Immature natural killer cell (primary cell): ENCODE measurements around the gene CDH23. TPM values are rescaled to one million over a fixed set of nuclear protein-coding genes. Genes with fewer than 3 reads are reported as not detected.

Source experiments
- DNase-seq, 3 donors: peaks; one replicate each; pipeline ENCODE4 v3.0.0; 2022; ENCODE audit warnings: mixed read lengths in 1 of 3
- H3K27ac Mint-ChIP-seq, 6 donors: one replicate each; pipeline ENCODE4 v1.8.0; 2020; ENCODE audit warnings: mixed read lengths in 6 of 6, mild to moderate bottlenecking in 5 of 6, inconsistent platforms in 4 of 6, moderate library complexity in 3 of 6
- H3K27me3 Mint-ChIP-seq, 3 donors: one replicate each; pipeline ENCODE4 v1.8.0; 2020 to 2021; ENCODE audit warnings: low read depth in 3 of 3, mild to moderate bottlenecking in 3 of 3, mixed read lengths in 3 of 3, moderate library complexity in 3 of 3, inconsistent platforms in 1 of 3
- H3K36me3 Mint-ChIP-seq, 3 donors: one replicate each; pipeline ENCODE4 v1.8.0; 2020; ENCODE audit warnings: mixed read lengths in 3 of 3, inconsistent platforms in 2 of 3, mild to moderate bottlenecking in 2 of 3
- H3K4me1 Mint-ChIP-seq, 2 donors: one replicate each; pipeline ENCODE4 v1.8.0; 2020; ENCODE audit warnings: inconsistent platforms in 2 of 2, mild to moderate bottlenecking in 2 of 2, mixed read lengths in 2 of 2, moderate library complexity in 1 of 2
- H3K4me3 Mint-ChIP-seq, 5 donors: one replicate each; pipeline ENCODE4 v1.8.0; 2020; ENCODE audit warnings: mild to moderate bottlenecking in 5 of 5, mixed read lengths in 5 of 5, inconsistent platforms in 3 of 5, moderate library complexity in 3 of 5
- H3K9me3 Mint-ChIP-seq, 6 donors: one replicate each; pipeline ENCODE4 v1.8.0; 2020; ENCODE audit warnings: mild to moderate bottlenecking in 6 of 6, mixed read lengths in 6 of 6, inconsistent platforms in 4 of 6, moderate library complexity in 3 of 6
- polyA plus RNA-seq, 3 donors: library from polyadenylated mRNA; unstranded; fragments of 300-500 nt; fragmentation: Illumina TruSeq; gene quantifications; one replicate each; pipeline ENCODE4 v1.2.3, GENCODE V29; 2021

The CDH23 gene
- polyA plus RNA-seq, 3 donors from 2014 or later, result 0.47 to 0.59 TPM; not detected in 1

GRCh38 chr10:71561003-71561574, 164.4 kb downstream of the CDH23 start:
- H3K27me3 Mint-ChIP-seq, result peaks cover 3 to 9% (median 5%) of the 10 kb centered on the region in 3 donors
- DNase-seq, result no peak
- no peak overlapping the region for H3K4me3 Mint-ChIP-seq
- no peaks in the 10 kb centered on the region for H3K36me3 Mint-ChIP-seq
- H3K27ac Mint-ChIP-seq, result no peak overlapping the region
- no peaks in the 10 kb centered on the region for H3K4me1 Mint-ChIP-seq
- H3K9me3 Mint-ChIP-seq, result no peaks in the 10 kb centered on the region

GRCh38 chr10:71562181-71562580, 165.5 kb downstream of the CDH23 start:
- Mint-ChIP-seq H3K4me3 (no peak overlapping the region), H3K27me3 (peaks cover 3 to 9% (median 5%) of the 10 kb centered on the region in 3 donors), H3K27ac (no peak overlapping the region), H3K4me1 (no peaks in the 10 kb centered on the region), H3K36me3 (no peaks in the 10 kb centered on the region), H3K9me3 (no peaks in the 10 kb centered on the region)
- DNase-seq, result no peak

DNA sequence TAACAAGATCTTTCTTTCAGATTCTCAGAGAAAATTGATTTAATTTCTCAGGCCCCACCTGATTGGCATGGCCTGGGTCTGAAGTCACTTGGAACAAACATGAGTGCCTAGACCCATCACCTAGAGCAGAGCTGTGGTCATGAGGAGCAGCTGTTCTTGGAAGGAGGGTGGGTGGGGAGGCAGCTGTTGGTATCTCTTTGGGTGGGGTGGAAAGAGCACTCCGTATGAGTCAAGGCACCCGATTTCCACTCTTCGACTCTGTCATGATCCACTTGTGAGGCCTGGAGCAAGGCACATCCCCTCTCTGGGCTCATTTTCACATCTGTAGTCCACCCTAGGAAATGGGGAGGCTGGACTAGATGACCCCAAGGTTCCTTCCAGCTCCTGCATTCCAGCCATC, 166.2 kb downstream of the CDH23 start:
- no peaks in the 10 kb centered on the region for H3K9me3 Mint-ChIP-seq
- no peak overlapping the region for H3K4me3 Mint-ChIP-seq
- no peak for DNase-seq
- H3K27ac Mint-ChIP-seq, result no peak overlapping the region
- H3K36me3 Mint-ChIP-seq, result no peaks in the 10 kb centered on the region
- H3K27me3 Mint-ChIP-seq, result peaks cover 3 to 9% (median 5%) of the 10 kb centered on the region in 3 donors
- H3K4me1 Mint-ChIP-seq, result no peaks in the 10 kb centered on the region

DNA sequence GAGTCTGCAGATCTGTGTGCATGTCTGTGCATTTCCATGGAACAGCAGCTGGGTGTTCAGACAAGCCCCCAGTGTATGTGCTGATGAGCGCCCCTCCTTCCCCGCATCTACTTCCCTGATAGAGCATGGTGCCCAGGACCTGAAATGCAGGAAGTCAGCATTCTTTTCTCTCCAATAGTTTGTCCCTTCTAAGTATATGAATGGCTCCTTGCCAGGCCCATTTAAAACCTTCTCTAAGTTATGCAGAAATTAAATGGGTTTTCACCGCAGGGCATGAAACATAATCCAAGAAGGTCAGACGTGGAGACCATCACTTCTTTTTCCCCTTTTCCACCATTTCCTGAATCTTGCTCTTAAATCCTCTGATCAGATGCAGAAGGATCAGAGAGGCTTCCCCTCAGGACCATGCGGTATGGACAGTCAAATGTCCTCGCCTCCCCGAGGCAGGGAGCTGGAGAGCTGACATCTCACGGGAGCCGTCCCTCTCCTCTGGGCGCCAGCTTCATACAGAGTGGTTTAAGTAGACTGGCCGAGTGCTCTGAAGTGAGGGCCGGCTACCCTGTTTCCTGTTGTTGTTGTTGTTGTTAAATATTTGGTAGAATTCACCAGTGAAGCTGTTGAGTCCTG, 167.6 kb downstream of the CDH23 start:
- Mint-ChIP-seq H3K27me3 (peaks cover under 1 to 5% (median 3%) of the 10 kb centered on the region in 3 donors), H3K27ac (no peak overlapping the region)

GRCh38 chr10:71565284-71566000, 168.7 kb downstream of the CDH23 start:
- no peak for DNase-seq
- Mint-ChIP-seq H3K9me3 (no peaks in the 10 kb centered on the region), H3K27me3 (peaks cover 0 to 2% (median 0%) of the 10 kb centered on the region in 3 donors), H3K4me1 (no peaks in the 10 kb centered on the region), H3K36me3 (no peaks in the 10 kb centered on the region), H3K4me3 (no peak overlapping the region), H3K27ac (no peak overlapping the region)

More for the DNA sequence above, 167.6 kb downstream of the CDH23 start:
- DNase-seq, result no peak
- Mint-ChIP-seq H3K9me3 (no peaks in the 10 kb centered on the region), H3K4me3 (no peak overlapping the region), H3K4me1 (no peaks in the 10 kb centered on the region), H3K36me3 (no peaks in the 10 kb centered on the region)

DNA sequence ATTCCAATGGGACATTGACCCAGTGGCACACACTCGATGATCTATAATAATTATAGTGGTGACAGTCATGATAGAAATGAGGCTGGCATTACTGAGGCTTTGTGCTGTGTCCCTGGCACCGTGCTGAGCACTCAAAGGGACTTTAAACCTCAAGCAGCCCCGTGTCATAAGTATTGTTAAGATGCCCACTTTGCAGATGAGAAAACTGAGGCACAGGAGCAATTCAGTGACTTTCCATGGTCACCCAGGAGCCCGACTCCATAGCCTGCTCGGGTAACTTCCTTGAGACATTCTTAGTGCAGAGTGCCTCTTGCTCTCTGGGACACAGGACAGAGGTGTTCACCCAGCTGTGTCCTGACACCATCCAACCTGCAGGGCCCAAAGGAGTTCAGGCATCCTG, 170.3 kb downstream of the CDH23 start:
- H3K27me3 Mint-ChIP-seq, result no peaks in the 10 kb centered on the region
- H3K4me1 Mint-ChIP-seq, result no peaks in the 10 kb centered on the region
- no peaks in the 10 kb centered on the region for H3K9me3 Mint-ChIP-seq
- no peak overlapping the region for H3K27ac Mint-ChIP-seq
- no peak overlapping the region for H3K4me3 Mint-ChIP-seq
- H3K36me3 Mint-ChIP-seq, result no peaks in the 10 kb centered on the region
- DNase-seq, result no peak

- H3K4me1 Mint-ChIP-seq, result no peaks in the 10 kb centered on the region
- no peaks in the 10 kb centered on the region for H3K27me3 Mint-ChIP-seq
- DNase-seq, result no peak
- no peaks in the 10 kb centered on the region for H3K36me3 Mint-ChIP-seq
- H3K27ac Mint-ChIP-seq, result no peak overlapping the region
- peaks cover 0 to 1% (median 0%) of the 10 kb centered on the region in 6 donors for H3K9me3 Mint-ChIP-seq
- no peak overlapping the region for H3K4me3 Mint-ChIP-seq
Observed at GRCh38 chr10:71568896-71569492, 172.3 kb downstream of the CDH23 start.

GRCh38 chr10:71569775-71570588, 173.3 kb downstream of the CDH23 start:
- Mint-ChIP-seq H3K36me3 (no peaks in the 10 kb centered on the region), H3K9me3 (peaks cover 0 to 1% (median 0%) of the 10 kb centered on the region in 6 donors), H3K27me3 (no peaks in the 10 kb centered on the region), H3K4me1 (no peaks in the 10 kb centered on the region), H3K4me3 (no peak overlapping the region), H3K27ac (no peak overlapping the region)
- DNase-seq, result peak; percentile 52 to 68 (median 60)

DNA sequence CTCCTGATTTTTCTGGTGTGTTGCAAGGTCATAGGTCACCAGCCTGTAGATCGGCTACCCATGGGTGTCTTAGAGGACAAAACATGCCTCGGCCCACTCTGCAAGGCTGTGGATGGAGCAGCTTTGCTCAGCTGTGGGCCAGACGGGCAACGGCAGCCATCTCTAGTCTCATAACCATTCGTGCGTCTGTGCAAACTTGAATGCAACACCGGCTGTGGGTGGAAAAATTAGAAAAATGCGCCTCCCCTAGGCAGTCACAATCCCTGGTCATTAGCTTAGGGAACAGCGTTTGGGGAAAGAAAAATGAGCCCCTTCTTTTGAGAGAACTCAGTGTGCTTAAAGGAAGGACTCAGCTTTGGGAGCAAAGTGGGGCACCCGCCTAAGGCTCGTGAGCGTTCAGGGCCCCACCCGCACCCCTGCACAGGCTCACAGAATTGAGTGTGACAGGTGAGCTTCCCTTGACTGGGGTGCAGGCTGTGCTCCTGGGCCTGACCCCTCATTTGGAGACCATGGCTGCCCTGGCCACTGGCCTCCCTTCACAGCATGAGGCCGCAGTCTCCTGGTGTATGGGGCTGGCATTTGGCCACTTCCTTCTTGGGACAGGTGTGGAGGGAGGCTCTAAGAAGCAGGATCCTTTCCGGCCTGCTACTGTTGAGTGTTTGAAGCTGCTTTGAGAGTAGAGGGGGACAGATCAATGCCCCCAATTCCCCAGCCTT, 174.9 kb downstream of the CDH23 start:
- Mint-ChIP-seq H3K4me1 (no peaks in the 10 kb centered on the region), H3K9me3 (peaks cover 0 to 1% (median 0%) of the 10 kb centered on the region in 6 donors), H3K4me3 (no peak overlapping the region), H3K27me3 (no peaks in the 10 kb centered on the region), H3K36me3 (no peaks in the 10 kb centered on the region), H3K27ac (no peak overlapping the region)
- no peak for DNase-seq

DNA sequence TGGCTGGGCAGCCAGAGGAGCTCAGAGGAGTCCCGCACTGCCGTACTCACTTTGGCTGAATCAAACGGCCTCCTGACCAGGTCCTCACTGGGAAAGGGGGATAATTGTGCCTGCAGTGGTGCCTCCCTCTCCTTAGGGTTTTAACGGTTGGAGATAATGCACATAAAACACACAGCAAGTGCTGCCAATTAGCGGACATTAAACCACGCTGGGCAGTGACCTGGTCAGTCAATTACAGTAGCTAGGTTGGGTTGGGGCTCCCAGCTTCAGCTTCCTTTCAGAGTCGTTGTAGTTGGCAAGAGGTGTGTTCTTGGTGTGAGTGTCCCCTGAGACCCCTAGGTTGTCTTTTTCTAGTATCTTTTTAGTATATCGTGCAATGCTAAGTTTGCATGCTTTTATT, 176.2 kb downstream of the CDH23 start:
- no peak overlapping the region for H3K4me3 Mint-ChIP-seq
- no peak overlapping the region for H3K27ac Mint-ChIP-seq
- DNase-seq, result no peak
- H3K4me1 Mint-ChIP-seq, result no peaks in the 10 kb centered on the region
- no peaks in the 10 kb centered on the region for H3K36me3 Mint-ChIP-seq
- H3K27me3 Mint-ChIP-seq, result peaks cover 0 to 3% (median 0%) of the 10 kb centered on the region in 3 donors
- peaks cover 0 to 1% (median 0%) of the 10 kb centered on the region in 6 donors for H3K9me3 Mint-ChIP-seq

DNA sequence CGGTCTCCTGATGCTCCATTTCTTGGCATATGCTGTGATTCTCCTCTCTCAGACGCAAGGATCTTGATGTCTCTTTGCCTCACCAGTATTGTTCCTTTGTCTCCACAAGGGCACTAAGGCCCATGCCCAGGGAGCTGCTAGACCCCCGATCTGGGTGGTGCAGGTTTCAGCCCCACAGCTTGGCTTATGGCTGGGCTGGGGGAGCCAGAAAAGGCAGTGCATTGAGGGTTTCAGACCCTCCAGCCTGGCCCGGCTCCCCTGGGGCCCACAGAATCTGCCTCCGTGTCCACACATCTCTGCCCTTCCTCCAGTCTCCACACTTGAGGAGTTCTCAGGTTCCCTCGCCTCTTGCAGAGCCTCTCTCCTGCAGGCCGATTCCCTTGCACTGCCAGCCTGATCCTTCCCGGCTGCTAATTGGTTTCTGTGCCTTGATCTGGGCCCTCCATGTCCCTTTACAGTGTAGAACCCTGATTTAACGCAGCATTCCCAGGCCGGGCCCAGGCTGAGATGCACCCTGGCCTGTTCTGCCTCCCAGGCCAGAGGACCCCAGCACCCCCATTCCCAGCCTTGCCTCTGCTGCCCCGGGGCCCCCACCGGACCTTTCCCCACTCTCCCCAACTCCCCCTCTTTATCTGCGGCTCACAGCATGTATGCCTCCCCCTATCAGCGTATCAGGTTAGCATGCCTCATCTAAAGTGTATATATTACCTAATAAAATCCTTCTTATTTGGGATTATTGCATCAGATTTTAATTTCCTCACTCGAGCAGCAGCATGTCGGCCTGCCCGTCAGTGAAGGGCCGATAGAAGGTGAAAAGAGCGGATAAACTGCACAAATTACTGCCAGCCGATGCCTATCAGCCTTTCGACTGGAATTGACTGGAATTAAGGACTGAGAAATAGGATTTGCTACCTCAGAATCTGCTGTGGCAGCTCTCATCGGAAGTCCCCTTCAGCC, 177.1 kb downstream of the CDH23 start:
- Mint-ChIP-seq H3K27me3 (peaks cover 0 to 3% (median 0%) of the 10 kb centered on the region in 3 donors), H3K36me3 (no peaks in the 10 kb centered on the region), H3K27ac (no peak overlapping the region), H3K4me3 (no peak overlapping the region), H3K4me1 (no peaks in the 10 kb centered on the region), H3K9me3 (peaks cover 0 to 1% (median 0%) of the 10 kb centered on the region in 6 donors)
- DNase-seq, result no peak

GRCh38 chr10:71575451-71575850, 178.7 kb downstream of the CDH23 start:
- Mint-ChIP-seq H3K4me3 (no peak overlapping the region), H3K27ac (no peak overlapping the region), H3K27me3 (peaks cover 0 to 3% (median 0%) of the 10 kb centered on the region in 3 donors), H3K9me3 (peaks cover 0 to 1% (median 0%) of the 10 kb centered on the region in 6 donors), H3K36me3 (no peaks in the 10 kb centered on the region), H3K4me1 (no peaks in the 10 kb centered on the region)
- DNase-seq, result no peak
